Raji (cell line): ENCODE results near the gene ATP6V1F.

Experiments used
- POLR2A ChIP-seq: IDR thresholded peaks from 2 replicates; pipeline ENCODE4 v1.6.1; 2011; ENCODE audit warnings: low read depth, low read length, control low read depth; ENCODE audit not compliant: insufficient read depth

The ATP6V1F gene

DNA sequence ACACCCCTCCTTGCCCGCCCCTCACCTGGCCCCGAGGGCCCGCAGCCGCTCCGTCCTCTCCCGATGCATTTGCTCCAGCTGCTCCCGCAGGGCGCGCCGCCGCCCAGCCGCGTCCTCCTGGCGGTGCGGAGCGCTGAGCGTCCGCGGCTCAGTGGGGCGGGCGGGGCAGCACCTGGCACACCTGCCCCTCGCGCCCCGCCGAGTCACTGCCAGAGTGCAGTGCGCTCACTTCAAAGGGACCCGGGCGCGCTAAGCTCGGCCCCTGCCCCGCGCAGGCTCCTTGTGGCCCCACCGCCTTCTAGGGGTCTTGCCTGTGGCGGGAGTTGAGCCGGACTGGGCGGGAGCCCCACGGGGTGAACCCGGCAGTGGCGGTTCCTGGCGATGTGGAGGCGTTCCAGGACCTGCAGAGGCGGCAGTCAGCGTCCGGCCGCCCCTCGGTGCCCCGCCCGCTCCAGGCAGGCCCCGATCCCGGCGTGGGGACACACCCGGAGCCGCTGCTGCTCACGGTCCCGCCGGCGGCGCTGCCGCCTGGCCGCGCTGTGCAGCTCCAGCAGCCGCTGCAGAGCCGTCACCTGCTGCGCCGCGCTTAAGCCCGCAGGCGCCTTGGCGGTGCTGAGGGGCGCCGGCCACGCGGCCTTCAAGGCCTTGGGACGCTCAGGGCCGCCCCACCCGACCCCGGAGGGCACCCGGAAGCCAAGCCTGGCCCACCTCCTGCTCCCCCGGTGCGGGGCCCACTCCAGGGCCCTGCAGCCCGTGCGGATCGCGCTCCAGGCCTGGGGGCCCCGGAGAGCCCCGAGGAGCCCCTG, 6.7 kb downstream of the ATP6V1F start:
- TF ChIP-seq POLR2A, result no peak

DNA sequence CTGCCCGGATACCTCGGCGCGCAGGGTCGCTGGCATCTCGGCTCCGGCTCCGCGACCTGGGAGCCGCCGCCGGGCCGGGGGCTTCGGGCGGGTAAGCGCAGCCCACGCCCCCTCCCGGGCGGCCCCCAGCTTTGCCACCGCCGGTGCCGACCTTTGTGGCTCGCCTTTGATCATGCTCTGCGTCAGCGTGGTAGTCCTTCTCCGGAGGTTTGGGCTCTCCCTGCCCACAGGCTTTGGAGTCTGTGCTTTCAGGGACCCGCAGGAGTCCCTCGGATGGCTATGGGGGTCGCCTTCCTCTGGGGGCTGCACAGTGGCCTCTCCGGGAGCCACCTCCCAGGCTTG, 7.3 kb downstream of the ATP6V1F start:
- TF ChIP-seq POLR2A, result no peak

DNA sequence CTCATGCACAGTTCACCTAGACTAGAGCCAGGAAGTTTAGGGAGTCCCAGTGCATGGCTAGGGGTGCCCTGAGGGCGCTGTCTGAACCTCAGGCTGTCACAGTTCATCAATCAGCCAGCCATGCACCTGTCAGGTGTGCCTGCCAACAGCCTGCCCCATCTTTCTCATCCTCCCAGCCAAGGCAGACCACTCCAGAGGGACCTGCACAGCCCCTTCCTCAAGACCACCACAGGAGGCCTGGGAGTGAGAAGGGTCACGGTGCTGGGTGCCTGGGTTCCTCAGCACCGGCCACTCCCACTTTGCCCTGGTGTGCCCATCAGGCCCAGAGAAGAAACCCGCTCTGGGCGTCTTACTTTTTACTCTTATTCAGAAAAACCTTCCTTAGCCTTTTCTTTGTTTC, 8.4 kb downstream of the ATP6V1F start:
- TF ChIP-seq POLR2A, result no peak

DNA sequence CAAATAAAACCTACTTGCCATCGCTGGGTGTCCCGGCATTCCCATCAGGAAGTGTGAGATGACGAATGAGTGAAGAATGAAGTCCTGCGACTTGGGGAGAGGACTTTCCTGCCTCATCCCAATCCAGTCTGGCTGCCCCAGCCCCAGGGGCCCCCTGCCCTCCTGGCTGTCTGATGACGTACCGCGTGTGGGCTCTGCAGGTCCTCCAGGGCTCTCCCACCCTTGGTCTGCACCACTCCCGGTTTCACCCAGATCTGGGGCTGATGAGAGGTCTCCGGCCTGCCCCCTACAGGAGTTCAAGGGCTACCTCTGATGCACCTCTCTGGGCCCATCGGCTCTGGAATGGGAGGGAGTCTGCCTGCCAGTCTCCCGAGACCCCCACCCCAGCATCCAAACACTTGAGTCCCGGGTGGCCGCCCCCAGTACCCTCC, 9.8 kb downstream of the ATP6V1F start:
- TF ChIP-seq POLR2A, result no peak

DNA sequence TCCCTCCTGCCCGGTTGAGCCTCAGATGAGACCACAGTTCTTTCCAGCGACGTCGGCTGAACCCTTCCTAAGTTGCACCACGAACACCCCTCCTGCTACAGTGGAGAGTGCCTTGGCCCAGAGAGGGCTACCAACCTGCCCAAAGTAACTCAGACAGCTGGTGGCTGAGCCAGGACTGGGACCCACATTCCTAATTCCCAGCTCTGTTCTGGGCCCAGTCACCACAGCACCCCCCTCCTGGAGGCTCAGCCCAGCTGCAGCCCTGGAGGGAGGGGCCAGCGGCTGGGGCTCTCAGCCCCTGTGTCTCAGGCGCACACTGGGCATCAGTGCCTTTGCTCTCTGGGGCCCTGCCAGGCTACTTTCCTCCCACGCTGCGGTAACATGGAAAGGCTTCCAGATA, 10.6 kb downstream of the ATP6V1F start:
- no peak for TF ChIP-seq POLR2A

DNA sequence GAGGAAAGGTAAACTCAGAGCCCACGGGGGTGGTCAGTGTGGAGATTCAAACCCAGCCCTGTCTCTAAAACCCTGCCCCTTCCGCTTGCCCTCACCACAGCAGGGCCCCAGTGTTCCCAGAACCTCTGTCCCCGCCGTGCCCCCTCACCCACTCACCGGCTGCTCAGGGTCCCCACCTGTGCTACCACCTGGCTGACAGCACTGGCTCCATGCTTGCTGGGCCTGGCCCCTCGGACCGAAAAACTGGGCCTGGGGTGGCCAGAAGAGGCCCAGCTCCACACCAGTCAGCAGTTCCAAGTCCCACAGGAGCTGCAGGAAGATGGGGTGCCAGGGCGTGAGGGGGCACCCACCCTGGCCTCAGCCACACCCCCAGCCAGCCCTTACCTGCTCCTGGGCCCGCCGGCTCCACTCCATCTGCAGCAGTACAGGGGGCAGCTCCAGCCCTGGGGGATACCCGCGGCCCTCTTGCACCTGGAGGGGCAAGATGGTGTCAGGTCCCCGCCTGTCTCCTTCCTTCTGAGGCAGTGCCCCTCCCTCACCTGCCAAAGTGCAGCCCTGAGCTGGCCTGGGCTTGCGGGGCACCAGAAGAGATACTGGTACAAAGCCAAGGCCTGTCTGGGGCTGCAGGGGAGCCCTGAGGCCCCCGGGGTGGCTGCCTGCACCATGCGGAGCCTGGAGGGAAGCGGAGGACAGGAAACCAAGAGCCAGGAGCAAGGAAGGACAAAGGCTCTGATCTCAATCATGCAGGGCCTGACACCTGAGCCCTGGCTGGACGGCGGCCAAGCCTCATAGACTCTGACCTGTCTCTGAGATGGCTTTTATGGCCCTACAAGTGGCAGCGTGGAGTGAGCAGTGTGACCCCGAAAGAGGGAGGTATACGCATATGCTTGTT, 11.7 kb downstream of the ATP6V1F start:
- no peak for TF ChIP-seq POLR2A

DNA sequence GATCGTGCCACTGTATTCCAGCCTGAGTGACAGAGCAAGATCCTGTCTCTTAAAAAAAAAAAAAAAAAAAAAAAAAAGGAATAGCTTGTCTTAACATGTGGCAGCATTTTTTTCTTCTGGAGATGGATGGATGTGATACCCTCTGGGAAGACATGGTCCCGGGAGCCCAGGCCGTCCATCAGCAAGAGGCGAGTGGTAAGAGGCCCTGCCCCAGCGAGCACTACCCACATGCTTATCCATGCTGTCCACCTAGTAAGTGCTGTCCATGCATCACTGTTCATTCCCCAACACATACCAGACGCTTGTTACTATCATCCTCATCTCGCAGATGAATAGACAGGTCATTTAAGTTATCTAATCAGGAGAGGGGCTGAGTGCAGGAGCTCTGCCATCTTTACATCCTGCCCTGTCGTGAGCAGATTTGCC, 12.9 kb downstream of the ATP6V1F start:
- TF ChIP-seq POLR2A, result no peak

DNA sequence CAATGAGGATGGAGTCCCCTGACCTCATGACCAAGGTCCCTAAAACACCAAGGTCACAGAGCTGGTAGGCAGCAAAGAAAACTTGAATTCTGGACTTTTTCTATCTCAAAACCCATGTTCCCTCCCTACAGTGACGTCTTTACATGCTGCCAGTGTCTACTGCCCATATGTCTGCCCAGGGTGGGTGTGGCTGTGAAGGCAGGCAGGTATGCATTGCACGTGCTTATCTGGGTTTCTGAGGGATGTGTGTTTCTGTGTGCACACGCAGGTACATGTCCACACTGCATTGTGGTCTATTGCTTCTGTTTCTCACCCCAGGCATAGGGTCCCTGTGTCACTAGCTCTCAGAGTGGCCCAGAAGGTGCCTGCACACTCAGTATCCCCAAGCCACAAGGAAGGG, 13.5 kb downstream of the ATP6V1F start:
- no peak for TF ChIP-seq POLR2A

DNA sequence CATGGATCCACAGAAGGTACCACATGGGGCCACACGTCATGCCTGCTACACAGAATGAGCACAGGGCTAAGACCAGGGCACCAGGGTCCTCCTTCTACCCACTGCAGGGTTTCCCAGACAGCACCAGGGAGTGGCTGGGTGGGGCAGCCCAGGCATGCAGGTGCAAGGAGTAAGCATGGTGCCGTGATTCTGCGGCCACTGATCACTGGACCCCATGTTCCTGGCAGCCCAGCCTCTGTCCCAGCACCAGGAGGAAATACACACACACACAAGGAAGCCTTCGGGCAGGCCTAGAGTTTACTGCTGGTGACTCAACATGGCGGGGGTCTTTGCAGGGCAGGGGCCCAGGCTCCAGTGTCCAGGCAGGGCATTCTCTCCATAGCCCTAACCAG, 13.9 kb downstream of the ATP6V1F start:
- no peak for TF ChIP-seq POLR2A

DNA sequence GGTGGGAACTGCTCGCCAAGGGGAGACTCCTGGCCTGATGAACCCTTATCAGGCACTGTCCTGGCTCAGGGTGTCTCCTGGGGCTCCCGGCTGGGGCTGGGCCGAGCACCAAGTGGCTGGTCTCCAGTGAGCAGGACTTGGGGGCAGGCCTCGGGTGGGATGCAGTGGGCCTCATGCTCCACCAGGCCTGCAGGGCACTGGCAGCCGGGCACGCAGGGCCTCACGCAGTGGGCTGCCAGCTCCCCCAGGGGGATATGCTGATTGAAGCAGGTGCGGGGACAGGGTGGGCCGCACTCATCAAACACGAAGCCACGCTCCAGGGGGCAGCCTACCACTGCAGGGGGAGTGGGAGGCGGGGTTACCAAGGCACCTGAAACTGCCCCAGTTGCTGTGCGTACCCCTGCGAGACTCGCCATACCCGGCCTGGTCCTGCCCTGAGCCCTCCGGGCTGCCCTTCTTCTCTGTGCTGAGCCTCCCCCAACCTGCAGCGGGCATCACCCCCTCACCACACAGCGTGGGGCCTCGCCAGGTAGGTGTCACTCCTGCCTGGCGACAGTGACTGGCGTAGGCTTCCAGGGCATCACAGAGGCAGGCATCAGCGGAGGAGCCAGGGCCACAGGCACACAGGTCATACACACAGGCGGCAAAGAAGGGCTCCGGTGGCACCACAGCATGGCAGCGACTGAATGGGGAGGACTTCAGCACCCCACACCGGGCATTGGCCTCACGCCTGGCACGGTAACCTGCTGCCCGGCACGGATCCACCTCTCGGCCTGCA, 14.5 kb downstream of the ATP6V1F start:
- no peak for TF ChIP-seq POLR2A

DNA sequence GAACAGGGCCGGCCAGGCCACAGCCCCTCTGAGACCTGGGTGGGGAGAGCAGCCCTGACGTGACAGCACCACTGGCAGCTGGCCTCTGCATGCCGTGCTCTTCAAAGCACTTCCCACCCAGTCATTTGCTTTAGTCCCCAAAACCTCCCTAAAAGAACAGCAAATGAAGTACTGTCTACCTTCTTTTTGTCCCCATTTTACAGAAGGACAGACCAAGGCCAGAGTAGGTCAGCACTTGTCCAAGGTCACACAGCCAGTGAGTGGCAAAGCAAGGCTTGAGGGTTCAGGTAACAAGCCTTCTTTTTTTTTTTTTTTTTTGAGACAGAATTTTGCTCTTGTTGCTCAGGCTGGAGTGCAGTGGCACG, 15.1 kb downstream of the ATP6V1F start:
- no peak for TF ChIP-seq POLR2A

DNA sequence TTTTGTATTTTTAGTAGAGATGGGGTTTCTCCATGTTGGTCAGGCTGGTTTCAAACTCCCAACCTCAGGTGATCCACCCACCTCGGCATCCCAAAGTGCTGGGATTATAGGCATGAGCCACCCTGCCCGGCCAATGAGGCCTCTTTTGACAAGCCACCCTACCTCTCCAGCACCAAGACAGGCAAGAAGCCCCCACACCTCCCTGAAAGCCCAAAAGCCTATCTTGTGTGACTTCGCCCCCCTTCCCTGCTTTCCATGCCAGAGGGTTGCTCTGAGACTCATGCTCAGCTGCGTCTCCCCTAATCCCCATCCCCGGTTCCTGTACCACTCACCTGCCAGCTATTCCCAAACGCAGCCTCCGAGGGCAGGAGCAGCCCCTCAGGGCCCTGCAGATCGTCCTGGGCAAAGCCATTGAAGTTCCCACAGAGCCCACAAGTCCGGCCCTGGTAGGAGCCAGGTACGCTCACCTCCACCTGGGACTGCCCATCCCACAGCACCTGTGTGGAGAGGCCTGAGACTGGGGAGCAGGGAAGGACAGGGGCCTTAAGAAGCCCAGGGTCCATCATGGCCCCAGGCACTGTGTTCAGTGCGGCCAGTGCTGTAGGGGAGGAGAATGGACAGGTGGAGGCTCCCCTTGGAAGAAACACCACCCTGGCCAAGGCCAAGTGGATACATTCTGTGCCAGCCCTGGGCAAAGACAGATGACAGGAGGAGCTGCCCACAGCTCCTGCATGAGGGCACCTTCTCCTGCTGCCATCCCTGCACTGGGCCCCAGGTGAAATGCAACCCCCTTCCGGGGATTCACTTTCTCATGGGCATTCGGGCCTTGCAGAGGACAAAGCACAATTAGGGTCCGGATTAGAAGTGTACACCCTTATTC, 15.8 kb downstream of the ATP6V1F start:
- no peak for TF ChIP-seq POLR2A

DNA sequence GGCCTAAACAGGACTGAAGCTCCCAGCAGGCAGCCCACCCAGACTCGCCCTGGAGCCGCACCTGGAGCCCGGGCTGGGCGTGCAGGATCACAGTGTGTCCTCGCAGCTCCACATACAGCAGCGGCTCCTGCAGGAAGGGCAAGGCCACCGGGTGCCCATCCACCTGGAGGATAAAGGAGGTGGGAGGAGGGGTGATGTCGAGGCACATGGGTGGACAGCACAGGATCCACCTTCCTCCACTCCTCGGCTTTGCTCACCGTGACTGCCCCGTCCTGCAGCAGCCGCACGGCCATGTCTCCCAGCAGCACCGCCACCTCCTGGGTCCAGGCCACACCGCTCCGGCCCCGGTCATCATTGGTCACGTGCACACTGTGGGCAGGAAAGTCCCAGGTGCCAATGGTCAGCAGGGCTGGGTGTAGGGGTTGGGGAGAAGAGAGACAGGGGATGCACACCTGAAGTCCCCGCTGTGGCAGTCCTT, 16.8 kb downstream of the ATP6V1F start:
- no peak for TF ChIP-seq POLR2A

DNA sequence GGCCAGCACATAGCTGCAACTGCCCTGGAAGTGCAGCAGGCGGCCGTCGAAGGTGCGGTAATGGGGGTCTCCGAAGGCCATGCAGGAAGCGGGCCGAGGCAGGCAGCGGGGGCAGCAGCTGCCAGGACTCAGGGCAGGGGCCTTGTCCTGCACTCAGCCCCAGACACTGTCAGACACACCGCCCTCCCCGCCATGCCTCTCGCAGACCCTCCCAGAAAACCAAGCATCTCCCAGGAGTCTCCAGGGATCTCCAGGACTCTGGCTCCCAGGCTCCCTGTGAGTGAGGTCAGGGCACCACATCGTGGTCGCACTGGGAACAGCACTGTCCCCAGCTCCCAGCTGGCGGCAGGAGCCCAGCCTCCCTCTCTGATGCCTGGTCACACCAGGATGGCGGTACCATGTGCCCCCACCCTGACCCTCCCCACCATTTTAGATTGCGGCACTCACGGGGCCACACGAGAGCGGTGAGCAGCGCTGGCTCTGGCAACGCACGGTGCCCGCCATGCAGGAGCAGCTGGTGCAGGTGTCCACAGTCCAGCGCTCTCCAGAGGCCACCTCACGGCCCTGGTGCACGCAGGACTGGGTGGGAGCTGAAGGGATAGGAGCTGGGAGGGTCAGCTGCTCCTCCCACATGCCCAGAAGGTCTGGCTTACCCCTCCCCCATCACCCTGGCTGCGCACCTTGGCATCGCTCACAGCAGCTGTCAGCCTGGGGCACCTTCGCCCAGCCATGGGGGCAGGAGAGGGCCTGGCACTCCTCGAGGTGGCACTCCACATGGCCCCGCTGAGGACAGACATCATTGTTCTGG, 17.5 kb downstream of the ATP6V1F start:
- TF ChIP-seq POLR2A, result no peak
